ENCODE results near the gene LRRTM4. TPM values are rescaled to one million over a fixed set of nuclear protein-coding genes. Genes with fewer than 3 reads are reported as not detected.

Gene LRRTM4
- total RNA-seq, 1 donor from 2014 or later, result 28.8 TPM

DNA sequence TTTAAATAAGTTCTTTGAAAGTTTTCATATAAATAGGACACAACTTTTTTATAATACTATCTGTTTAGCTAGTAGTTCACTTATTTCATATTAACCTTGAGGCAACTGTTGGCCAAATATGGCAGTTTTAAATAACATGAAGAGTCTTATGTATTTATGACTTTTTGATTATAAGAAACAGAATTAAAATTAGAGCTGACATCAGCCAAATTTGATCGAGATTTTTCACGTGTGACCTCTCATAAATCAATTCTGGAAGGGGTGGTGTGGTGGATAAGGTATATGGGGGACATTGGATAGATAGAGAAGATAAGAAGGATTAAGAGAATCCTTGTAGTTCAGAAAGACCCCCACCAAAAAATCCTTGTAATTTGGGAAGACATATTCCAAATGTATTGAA, 776.6 kb downstream of the LRRTM4 start:
- Mint-ChIP-seq H3K36me3 (peaks cover 1% of the 10 kb centered on the region), H3K27me3 (ENCODE audit: low read depth) (no peaks in the 10 kb centered on the region), H3K9me3 (no peaks in the 10 kb centered on the region), H3K4me1 (no peaks in the 10 kb centered on the region), H3K27ac (no peak overlapping the region), H3K4me3 (no peak overlapping the region)
- DNase-seq (ENCODE audit: low spot score in 2 of 2, unreplicated experiment in 2 of 2), result no peak
- TF ChIP-seq CTCF (IDR thresholded peaks at IDR 0.05; ENCODE audit: unreplicated experiment), result no peak

DNA sequence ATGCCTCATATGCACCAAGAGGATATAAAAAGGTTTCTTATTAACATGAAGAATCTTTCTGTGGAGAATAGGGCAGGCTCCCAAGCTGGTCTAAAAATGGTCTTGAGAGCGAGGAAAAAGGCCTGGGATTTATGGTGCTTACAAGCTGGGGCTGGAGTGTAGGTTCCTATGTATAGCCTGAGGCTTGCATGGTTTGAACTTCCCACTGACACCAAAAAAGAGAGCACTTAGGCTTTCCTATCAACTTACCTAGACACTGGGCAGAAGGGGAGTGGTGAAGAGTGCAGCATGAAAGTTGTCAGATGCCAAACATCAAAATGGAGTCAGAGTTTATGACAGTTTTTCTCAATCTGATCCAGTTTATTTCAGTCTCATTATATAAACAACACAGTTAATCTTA, 784.6 kb downstream of the LRRTM4 start:
- Mint-ChIP-seq H3K4me1 (no peaks in the 10 kb centered on the region), H3K27me3 (ENCODE audit: low read depth) (no peaks in the 10 kb centered on the region), H3K4me3 (no peak overlapping the region), H3K9me3 (no peaks in the 10 kb centered on the region), H3K36me3 (no peaks in the 10 kb centered on the region), H3K27ac (no peak overlapping the region)
- no peak for TF ChIP-seq CTCF (IDR thresholded peaks at IDR 0.05; ENCODE audit: unreplicated experiment)
- DNase-seq (ENCODE audit: low spot score in 2 of 2, unreplicated experiment in 2 of 2), result no peak

DNA sequence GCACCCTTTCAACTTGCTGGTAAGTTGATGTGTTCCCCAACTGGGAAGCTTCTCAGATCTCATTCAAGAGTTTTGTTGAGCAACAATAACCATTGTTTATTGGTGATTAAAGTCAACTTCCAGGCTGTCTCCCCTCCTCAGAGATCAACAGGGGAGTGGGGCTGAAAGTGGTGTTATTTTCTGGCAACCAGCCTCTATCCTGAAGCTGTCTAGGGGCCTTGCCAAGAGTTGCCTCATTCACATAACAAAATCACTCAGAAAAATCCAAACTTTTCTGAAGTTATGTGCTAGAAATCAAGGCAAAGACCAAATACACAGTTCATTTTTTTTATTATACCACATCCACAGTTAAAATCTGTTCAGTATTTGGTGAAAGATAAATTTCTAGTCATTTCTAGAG, 788.4 kb downstream of the LRRTM4 start:
- no peak overlapping the region for H3K27ac Mint-ChIP-seq
- no peak overlapping the region for H3K4me3 Mint-ChIP-seq
- H3K4me1 Mint-ChIP-seq, result no peaks in the 10 kb centered on the region
- H3K36me3 Mint-ChIP-seq, result no peaks in the 10 kb centered on the region
- H3K9me3 Mint-ChIP-seq, result no peaks in the 10 kb centered on the region
- no peak for TF ChIP-seq CTCF (IDR thresholded peaks at IDR 0.05; ENCODE audit: unreplicated experiment)
- H3K27me3 Mint-ChIP-seq (ENCODE audit: low read depth), result no peaks in the 10 kb centered on the region
- no peak for DNase-seq (ENCODE audit: low spot score in 2 of 2, unreplicated experiment in 2 of 2)

DNA sequence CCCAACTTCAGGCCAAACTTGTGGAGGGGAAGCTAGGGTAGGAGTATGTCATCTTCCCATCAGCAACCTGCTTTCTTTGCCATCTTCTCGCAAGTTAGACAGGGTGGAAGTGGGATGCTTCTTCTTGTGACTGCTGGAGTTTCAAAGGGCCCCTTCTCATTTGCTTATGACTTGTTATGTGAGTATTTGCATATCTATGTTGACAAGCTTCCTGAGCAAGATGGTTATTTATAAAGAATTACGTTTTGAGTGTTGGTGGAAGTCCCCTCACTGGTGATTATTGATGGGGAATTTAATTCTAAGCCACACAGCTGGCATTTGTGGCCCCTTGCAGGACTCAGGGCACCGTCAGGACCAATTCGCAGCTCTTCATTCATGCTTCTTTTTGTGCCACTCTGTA, 791.0 kb downstream of the LRRTM4 start:
- Mint-ChIP-seq H3K4me1 (no peaks in the 10 kb centered on the region), H3K27me3 (ENCODE audit: low read depth) (no peaks in the 10 kb centered on the region), H3K27ac (no peak overlapping the region), H3K9me3 (peaks cover 12% of the 10 kb centered on the region), H3K4me3 (no peak overlapping the region), H3K36me3 (no peaks in the 10 kb centered on the region)
- no peak for DNase-seq (ENCODE audit: low spot score in 2 of 2, unreplicated experiment in 2 of 2)
- TF ChIP-seq CTCF (IDR thresholded peaks at IDR 0.05; ENCODE audit: unreplicated experiment), result no peak

- H3K9me3 Mint-ChIP-seq, result peaks cover 12% of the 10 kb centered on the region
- no peak overlapping the region for H3K4me3 Mint-ChIP-seq
- no peaks in the 10 kb centered on the region for H3K4me1 Mint-ChIP-seq
- no peaks in the 10 kb centered on the region for H3K27me3 Mint-ChIP-seq (ENCODE audit: low read depth)
- TF ChIP-seq CTCF (IDR thresholded peaks at IDR 0.05; ENCODE audit: unreplicated experiment), result no peak
- H3K36me3 Mint-ChIP-seq, result no peaks in the 10 kb centered on the region
- no peak for DNase-seq (ENCODE audit: low spot score in 2 of 2, unreplicated experiment in 2 of 2)
- H3K27ac Mint-ChIP-seq, result no peak overlapping the region
These were observed 792.2 kb downstream of the LRRTM4 start for GRCh38 chr2:76730021-76730420.

- Mint-ChIP-seq H3K27ac (no peak overlapping the region), H3K27me3 (ENCODE audit: low read depth) (no peaks in the 10 kb centered on the region), H3K9me3 (no peaks in the 10 kb centered on the region), H3K4me1 (no peaks in the 10 kb centered on the region), H3K4me3 (no peak overlapping the region), H3K36me3 (no peaks in the 10 kb centered on the region)
- TF ChIP-seq CTCF (IDR thresholded peaks at IDR 0.05; ENCODE audit: unreplicated experiment), result no peak
- no peak for DNase-seq (ENCODE audit: low spot score in 2 of 2, unreplicated experiment in 2 of 2)
These were observed 801.0 kb downstream of the LRRTM4 start for GRCh38 chr2:76721226-76721625.
